DLD1 (cell line): ENCODE measurements around the gene ALMS1.
"Not testable (repeated sequence)": the region's sequence is repeated elsewhere in the genome, so short reads cannot be mapped to it uniquely, and the experiment has no call there.

Experiments used
- in situ Hi-C: cut with HindIII; loops from 2 replicates; pipeline ENCODE4 v1.10.0; 2017; ENCODE audit warnings: low sequenced_read_pairs

The ALMS1 gene

GRCh38 chr2:73403237-73403636, 17.6 kb downstream of the ALMS1 start:
- in situ Hi-C loops: no loop called here

- in situ Hi-C loops: no loop called here
Measured at GRCh38 chr2:73404409-73404808, 18.8 kb downstream of the ALMS1 start.

DNA sequence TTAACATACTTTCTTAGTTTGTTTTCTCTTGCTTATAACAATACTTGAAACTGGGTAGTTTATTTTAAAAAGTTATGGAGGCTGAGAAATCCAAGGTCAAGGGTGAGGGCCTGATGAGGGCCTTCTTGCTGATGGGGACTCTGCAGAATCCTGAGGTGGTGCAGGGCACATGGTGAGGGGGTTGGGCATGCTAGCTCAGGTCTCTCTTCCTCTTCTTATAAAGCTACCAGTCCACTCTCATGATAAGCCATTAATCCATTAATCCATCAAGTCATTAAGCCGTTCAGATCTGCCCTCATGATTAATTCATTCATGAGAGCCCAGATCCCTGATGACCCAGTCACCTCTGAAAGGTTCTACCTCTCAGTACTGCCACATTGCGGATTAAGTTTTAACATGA, 21.4 kb downstream of the ALMS1 start:
- in situ Hi-C loops: no loop called here

- in situ Hi-C loops: no loop called here
Measured at GRCh38 chr2:73408198-73408597, 22.6 kb downstream of the ALMS1 start.

DNA sequence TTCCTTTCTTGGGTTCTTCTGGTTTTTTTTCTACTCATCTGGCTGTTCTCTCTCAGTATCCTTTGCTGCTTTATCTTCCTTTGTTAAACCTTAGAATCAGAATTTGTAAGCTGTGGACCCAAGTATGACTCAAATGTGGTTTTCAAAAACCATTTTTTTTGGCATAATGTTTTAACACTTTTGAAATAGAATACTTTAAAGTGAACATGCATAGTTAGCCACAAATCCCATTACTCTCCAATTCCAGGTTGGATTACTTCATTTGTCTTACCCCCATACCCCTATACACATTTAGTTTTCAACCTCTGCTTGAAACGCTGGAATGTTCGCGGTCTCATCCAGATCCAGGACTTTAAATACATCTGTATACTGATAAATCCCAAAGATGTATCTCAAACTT, 29.1 kb downstream of the ALMS1 start:
- in situ Hi-C loops: no loop called here

DNA sequence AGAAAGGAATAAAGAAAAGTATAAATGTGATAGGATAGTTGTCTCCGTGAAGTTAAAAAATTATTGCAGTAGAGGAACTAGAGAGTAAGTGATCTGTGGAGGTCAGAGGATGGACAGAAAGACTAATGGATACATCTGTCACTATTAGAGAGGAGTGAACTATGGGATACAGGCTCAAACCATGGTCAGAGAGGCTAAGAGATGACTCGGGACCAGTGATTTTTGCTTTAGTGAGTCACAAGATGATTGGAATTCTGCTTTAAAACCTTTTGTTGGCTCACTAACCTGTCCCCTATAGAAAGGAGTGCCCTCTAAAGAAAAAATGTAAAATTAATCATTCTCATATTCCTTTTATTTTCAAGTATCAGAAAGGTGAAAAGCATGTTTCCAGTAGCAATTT, 30.3 kb downstream of the ALMS1 start:
- in situ Hi-C loops: no loop called here

DNA sequence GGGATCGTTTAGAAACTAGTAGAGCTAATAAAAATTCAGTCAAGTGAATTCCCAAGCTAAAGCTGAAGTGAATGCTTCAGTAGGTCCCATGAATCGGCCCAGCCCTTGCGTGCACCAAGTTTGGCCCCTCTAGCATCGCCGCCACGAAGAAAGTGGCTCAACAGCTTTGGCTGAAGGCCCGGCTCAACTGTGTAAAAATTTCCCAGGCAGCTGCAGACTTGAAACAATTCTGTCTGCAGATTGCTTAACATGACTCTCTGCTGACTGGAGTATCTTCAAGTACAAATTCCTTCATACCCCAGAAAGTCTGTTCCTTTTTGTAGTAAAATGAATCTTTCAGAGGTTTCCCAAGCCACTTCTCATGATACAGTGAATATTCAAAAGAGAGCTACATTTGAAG, 32.7 kb downstream of the ALMS1 start:
- in situ Hi-C loops: no loop called here

DNA sequence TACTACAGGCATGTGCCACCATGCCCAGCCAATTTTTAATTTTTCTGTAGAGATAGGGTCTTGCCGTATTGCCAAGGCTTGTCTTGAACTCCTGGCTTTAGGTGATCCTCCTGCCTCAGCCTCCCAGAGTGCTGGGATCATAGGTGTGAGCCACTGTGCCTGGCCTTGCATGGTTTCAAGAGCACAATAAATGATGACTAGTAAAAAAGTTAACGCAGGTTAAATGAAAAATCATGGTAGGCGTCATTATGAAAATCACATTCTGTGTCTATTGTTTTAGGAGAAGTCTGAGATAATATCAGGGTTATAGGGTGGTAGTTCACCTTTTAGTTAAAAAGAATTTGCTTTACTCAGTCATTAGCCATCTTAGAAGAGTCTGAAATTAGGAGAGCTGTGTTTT, 38.3 kb downstream of the ALMS1 start:
- in situ Hi-C loops: no loop called here

- in situ Hi-C loops: no loop called here
Measured at GRCh38 chr2:73426176-73426575, 40.5 kb downstream of the ALMS1 start.

DNA sequence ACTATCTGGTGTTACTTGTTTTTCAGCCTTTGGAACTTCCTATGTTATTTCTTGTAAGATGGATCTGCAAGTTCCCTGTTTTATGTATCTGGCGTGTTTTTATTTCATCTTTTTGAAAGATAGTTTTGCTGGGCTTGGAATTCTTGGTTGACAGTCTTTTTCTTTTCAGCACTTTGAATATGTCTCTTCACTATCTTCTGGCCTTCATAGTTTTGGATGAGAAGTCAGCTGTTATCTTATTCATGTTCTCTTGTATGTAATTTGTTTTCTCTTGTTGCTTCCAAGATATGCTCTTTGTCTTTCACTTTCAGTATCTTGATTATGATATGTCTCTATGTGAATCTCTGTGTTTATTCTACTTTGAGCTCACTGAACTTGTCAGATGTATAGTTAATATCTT, 50.4 kb downstream of the ALMS1 start:
- in situ Hi-C loops: no loop called here

GRCh38 chr2:73444202-73444601, 58.6 kb downstream of the ALMS1 start:
- in situ Hi-C loops: no loop called here

GRCh38 chr2:73448856-73449255, 63.2 kb downstream of the ALMS1 start:
- in situ Hi-C loops: no loop called here

DNA sequence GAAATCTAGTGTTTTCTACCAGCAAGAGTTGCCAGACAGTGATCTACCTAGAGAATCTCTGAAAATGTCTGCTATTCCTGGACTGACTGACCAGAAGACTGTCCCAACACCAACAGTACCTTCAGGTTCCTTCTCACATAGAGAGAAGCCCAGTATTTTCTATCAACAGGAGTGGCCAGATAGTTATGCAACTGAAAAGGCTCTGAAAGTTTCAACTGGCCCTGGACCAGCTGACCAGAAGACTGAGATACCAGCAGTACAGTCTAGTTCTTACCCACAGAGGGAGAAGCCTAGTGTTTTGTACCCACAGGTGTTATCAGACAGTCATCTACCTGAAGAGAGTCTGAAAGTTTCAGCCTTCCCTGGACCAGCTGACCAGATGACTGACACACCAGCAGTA, 63.8 kb downstream of the ALMS1 start:
- in situ Hi-C loops: no loop called here

DNA sequence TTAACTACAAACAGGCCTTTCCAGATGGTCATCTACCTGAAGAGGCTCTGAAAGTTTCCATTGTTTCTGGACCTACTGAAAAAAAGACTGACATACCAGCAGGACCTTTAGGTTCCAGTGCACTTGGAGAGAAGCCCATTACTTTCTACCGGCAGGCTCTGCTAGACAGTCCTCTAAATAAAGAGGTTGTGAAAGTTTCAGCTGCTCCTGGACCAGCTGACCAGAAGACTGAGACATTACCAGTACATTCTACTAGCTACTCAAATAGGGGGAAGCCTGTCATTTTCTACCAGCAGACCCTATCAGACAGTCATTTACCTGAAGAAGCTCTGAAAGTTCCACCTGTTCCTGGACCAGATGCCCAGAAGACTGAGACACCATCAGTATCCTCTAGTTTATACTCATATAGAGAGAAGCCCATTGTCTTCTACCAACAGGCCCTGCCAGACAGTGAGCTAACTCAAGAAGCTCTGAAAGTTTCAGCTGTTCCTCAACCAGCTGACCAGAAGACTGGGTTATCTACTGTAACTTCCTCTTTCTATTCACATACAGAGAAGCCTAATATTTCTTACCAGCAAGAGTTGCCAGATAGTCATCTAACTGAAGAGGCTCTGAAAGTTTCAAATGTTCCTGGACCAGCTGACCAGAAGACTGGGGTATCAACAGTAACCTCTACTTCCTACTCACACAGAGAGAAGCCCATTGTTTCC, 65.8 kb downstream of the ALMS1 start:
- in situ Hi-C loops: no loop called here

- in situ Hi-C loops: no loop called here
Measured at GRCh38 chr2:73457982-73458381, 72.3 kb downstream of the ALMS1 start.

DNA sequence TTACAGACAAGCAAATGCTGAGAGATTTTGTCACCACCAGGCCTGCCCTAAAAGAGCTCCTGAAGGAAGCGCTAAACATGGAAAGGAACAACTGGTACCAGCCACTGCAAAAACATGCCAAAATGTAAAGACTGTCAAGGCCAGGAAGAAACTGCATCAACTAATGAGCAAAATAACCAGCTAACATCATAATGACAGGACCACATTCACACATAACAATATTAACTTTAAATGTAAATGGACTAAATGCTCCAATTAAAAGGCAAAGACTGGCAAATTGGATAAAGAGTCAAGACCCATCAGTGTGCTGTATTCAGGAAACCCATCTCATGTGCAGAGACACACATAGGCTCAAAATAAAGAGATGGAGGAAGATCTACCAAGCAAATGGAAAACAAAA, 76.8 kb downstream of the ALMS1 start:
- in situ Hi-C loops: not testable (repeated sequence)

DNA sequence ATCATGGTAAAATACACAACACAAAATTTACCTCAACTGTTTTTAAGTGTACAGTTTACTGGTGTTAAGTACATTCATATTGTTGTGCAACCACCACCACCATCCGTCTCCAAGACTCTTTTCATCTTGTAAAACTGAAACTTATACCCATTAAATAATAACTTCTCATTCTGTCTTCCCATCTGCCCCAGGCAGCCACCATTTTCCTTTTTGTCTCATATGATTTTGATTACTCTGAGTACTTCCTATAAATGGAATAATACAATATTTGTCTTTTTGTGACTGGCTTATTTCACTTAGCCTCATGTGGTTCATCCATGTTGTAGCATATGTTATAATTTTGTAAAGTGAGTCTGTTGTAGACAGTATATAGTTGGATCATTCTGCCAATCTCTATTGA, 82.7 kb downstream of the ALMS1 start:
- in situ Hi-C loops: no loop called here

DNA sequence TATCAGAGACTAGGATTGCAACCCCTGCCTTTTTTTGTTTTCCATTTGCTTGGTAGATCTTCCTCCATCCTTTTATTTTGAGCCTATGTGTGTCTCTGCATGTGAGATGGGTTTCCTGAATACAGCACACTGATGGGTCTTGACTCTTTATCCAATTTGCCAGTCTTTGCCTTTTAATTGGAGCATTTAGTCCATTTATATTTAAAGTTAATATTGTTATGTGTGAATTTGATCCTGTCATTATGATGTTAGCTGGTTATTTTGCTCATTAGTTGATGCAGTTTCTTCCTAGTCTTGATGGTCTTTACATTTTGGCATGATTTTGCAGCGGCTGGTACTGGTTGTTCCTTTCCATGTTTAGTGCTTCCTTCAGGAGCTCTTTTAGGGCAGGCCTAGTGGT, 98.2 kb downstream of the ALMS1 start:
- in situ Hi-C loops: not testable (repeated sequence)

DNA sequence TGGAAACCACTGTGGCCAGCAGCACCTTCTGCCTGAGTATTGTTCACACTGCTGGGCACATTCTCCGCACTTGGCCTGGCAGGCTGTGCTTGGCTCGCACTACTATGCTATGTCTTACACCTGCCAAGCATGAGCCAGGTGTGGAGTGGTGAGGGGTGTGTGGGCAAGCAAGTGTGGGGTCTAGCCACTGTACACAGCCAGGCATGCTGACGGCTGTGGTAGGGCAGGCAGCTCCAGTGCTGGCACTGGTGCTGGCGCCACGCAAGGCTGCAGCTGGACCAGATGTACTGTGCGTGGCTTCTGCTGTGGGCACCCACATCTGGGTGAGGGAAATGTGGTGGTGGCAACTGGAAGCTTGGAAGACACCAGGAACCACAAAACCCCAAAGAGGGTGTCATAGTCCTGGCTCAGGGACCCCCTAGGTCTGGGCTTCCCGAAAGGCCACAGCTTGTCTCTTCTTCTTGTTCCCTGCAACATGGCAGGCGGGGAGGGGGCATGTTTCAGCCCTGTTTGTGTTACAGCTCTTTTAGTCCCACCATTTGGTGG, 101.5 kb downstream of the ALMS1 start:
- in situ Hi-C loops: no loop called here

DNA sequence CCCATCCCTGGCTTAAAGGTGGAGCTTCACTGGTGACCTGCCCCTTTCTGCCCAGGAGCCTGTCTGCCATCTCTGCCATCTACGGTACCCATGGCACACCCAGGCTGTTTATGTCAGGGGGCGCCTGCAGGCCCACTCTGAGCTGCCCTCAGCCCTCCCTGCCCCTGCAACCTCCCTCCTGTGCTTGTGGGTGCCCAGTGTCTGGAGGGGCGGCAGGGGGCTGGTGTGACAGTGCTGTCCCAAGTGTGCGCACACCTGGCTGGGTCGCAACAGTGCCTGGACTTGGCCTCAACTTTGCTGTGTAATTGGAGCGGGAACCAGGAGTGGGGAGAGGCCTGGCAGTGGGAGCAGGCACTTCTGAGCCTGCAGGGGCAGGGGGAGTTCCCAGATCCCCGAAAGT, 102.4 kb downstream of the ALMS1 start:
- in situ Hi-C loops: no loop called here

GRCh38 chr2:73489053-73489452, 103.4 kb downstream of the ALMS1 start:
- in situ Hi-C loops: no loop called here

DNA sequence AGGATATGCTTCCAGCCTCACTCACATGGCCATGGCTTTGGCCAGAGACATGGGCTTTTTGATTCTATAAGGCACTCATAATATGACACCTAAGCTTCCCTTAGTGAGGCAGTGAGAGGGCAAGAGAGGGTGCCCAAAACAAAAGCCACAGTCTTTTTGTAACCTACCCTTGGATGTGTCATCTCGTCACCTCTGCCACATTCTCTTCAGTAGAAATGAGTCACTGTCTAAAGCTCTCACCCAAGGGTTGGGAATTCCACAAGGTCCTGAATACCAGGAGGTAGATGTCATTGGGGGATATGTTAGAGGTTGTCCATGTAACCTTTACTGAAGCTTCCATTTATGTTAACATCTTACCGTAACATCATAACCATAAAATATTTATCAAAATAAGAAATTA, 108.4 kb downstream of the ALMS1 start:
- in situ Hi-C loops: no loop called here

- in situ Hi-C loops: no loop called here
Measured at GRCh38 chr2:73503992-73504570, 118.4 kb downstream of the ALMS1 start.
